Osteocyte (in vitro differentiated cells): ENCODE measurements around the gene GHRHR. TPM values are rescaled to one million over a fixed set of nuclear protein-coding genes. Genes with fewer than 3 reads are reported as not detected.

Experiments used
- DNase-seq: peaks from one replicate; pipeline ENCODE4 v3.0.0; 2021; ENCODE audit warnings: mixed read lengths; ENCODE audit not compliant: unreplicated experiment; ENCODE audit errors: extremely low spot score
- H3K27ac Mint-ChIP-seq: one replicate; pipeline ENCODE4 v1.8.0; 2021; ENCODE audit warnings: mild to moderate bottlenecking, mixed read lengths; ENCODE audit not compliant: unreplicated experiment
- H3K27me3 Mint-ChIP-seq: one replicate; pipeline ENCODE4 v1.8.0; 2021; ENCODE audit warnings: mixed read lengths; ENCODE audit not compliant: unreplicated experiment
- H3K36me3 Mint-ChIP-seq: one replicate; pipeline ENCODE4 v1.8.0; 2021; ENCODE audit warnings: mixed read lengths; ENCODE audit not compliant: unreplicated experiment
- H3K4me1 Mint-ChIP-seq: one replicate; pipeline ENCODE4 v1.8.0; 2021; ENCODE audit warnings: mixed read lengths; ENCODE audit not compliant: unreplicated experiment
- H3K4me3 Mint-ChIP-seq: one replicate; pipeline ENCODE4 v1.8.0; 2021; ENCODE audit warnings: mild to moderate bottlenecking, moderate library complexity, mixed read lengths; ENCODE audit not compliant: unreplicated experiment
- H3K9me3 Mint-ChIP-seq: one replicate; pipeline ENCODE4 v1.8.0; 2021; ENCODE audit warnings: mixed read lengths; ENCODE audit not compliant: unreplicated experiment
- total RNA-seq: library from RNA; stranded (reverse); gene quantifications from 2 replicates; pipeline ENCODE4 v1.2.1, GENCODE V29; 2021
- TF ChIP-seq, protein P1 (sequence below): fragments of 200-600 bp; sonication (generic); IDR thresholded peaks from 2 replicates; pipeline ENCODE4 v1.5.0; 2021; ENCODE audit warnings: antibody characterized with exemption, mild to moderate bottlenecking, moderate library complexity

GHRHR gene
- total RNA-seq, 1 donor from 2014 or later: not detected

DNA sequence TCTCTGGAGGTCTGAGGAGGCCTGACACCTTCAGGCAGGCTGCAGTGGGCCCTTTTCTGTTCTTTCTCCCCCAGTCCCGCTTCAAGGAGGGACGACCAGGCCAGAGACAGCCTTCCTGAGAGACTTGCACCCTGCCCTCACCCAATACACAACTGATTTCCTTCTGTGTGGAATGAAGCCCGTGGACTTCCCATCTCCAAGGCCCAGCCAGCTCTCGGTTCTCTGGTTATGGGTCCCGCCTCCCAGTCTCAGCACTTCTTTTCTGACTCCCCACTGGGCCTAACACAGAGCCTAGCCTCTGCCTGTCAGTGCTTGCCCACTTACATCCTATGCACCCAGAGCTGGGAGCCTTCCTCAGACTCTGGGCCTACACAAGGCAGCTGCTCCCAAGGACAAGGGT is 64.3 kb downstream of the GHRHR start:
- no peak overlapping the region for H3K4me3 Mint-ChIP-seq
- TF ChIP-seq, protein P1, sequence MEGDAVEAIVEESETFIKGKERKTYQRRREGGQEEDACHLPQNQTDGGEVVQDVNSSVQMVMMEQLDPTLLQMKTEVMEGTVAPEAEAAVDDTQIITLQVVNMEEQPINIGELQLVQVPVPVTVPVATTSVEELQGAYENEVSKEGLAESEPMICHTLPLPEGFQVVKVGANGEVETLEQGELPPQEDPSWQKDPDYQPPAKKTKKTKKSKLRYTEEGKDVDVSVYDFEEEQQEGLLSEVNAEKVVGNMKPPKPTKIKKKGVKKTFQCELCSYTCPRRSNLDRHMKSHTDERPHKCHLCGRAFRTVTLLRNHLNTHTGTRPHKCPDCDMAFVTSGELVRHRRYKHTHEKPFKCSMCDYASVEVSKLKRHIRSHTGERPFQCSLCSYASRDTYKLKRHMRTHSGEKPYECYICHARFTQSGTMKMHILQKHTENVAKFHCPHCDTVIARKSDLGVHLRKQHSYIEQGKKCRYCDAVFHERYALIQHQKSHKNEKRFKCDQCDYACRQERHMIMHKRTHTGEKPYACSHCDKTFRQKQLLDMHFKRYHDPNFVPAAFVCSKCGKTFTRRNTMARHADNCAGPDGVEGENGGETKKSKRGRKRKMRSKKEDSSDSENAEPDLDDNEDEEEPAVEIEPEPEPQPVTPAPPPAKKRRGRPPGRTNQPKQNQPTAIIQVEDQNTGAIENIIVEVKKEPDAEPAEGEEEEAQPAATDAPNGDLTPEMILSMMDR: no peak
- H3K27me3 Mint-ChIP-seq: peaks cover 11% of the 10 kb centered on the region
- DNase-seq: no peak
- peaks cover 4% of the 10 kb centered on the region for H3K4me1 Mint-ChIP-seq
- H3K9me3 Mint-ChIP-seq: no peaks in the 10 kb centered on the region
- H3K27ac Mint-ChIP-seq: no peak overlapping the region
- H3K36me3 Mint-ChIP-seq: no peaks in the 10 kb centered on the region

DNA sequence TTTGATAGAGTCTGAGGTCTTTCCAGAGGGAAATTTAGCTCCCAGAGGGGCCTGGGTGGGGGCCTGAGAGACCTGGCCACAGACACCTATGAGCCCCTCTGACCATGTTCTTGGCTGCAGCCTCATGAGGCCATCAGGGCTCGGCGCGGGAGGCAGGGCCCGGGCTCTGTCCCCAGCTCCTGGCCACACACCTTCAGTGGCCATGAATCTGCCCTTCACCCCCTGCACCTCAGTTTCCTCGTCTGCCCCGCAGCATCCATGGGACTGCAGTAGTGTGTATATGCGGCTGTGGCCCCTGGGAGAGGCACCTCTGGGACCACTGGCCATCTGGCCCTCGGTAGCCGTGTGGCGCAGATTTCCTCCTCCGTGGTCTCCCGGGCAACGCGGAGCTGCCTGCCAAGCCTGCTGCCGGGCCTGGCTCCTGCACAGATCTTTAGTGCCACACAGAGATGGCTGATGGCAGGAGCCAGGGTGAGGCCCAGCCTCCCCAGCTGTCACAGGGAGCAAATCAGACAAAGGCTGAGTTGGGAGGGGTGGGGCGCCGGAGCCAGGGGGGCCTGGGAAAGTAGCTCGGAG is 64.8 kb downstream of the GHRHR start:
- H3K27me3 Mint-ChIP-seq: peaks cover 11% of the 10 kb centered on the region
- no peak for DNase-seq
- H3K4me1 Mint-ChIP-seq: peaks cover 4% of the 10 kb centered on the region
- H3K9me3 Mint-ChIP-seq: no peaks in the 10 kb centered on the region
- TF ChIP-seq, protein P1: no peak
- no peak overlapping the region for H3K4me3 Mint-ChIP-seq
- H3K27ac Mint-ChIP-seq: no peak overlapping the region
- no peaks in the 10 kb centered on the region for H3K36me3 Mint-ChIP-seq

Other genes with a start within 250 kb of the GHRHR start
- 1.5 and 2.0 TPM in 2 replicates for gene INMT, start 211.8 kb upstream of the GHRHR start, total RNA-seq
- 4.4 and 5.3 TPM in 2 replicates for gene MINDY4, start 192.5 kb upstream of the GHRHR start, total RNA-seq
- gene AQP1, start 52.1 kb upstream of the GHRHR start, total RNA-seq: 6.0 and 6.7 TPM in 2 replicates
- gene ADCYAP1R1, start 88.4 kb downstream of the GHRHR start, total RNA-seq: not detected in 2 replicates